Stomach (tissue), 9 donors: Measurements from ENCODE around the gene PODXL2. TPM values are rescaled to one million over a fixed set of nuclear protein-coding genes. Genes with fewer than 3 reads are reported as not detected.

ENCODE experiments used
- DNase-seq, 2 donors: peaks; one replicate each; pipeline versions ENCODE4 v3.0.0 to v3.0.0-alpha.2; 2013 to 2019
- H3K27ac ChIP-seq, 5 donors: fragments of 200-600 bp in 4 of 5; sonication (generic) in 4 of 5; one replicate each; pipeline ENCODE4 v1.5.1; 2013 to 2019; ENCODE audit warnings: mild to moderate bottlenecking in 1 of 5, moderate library complexity in 1 of 5
- H3K27me3 ChIP-seq, 3 donors: fragments of 200-600 bp; sonication (generic); one replicate each; pipeline ENCODE4 v1.5.1; 2017 to 2019; ENCODE audit warnings: mixed run types in 1 of 3
- H3K36me3 ChIP-seq, 4 donors: fragments of 200-600 bp; sonication (generic); 1 replicate in 3 of 4; 2 replicates in 1 of 4; pipeline ENCODE4 v1.5.1; 2016 to 2019
- H3K4me1 ChIP-seq, 4 donors: fragments of 200-600 bp; sonication (generic); one replicate each; pipeline ENCODE4 v1.5.1; 2016 to 2019
- H3K4me3 ChIP-seq, 4 donors: fragments of 200-600 bp; sonication (generic) in 3 of 4; one replicate each; pipeline ENCODE4 v1.5.1; 2016 to 2019; ENCODE audit warnings: mild to moderate bottlenecking in 1 of 4
- H3K9me3 ChIP-seq, 4 donors: fragments of 200-600 bp; sonication (generic); one replicate each; pipeline ENCODE4 v1.5.1; 2016 to 2019
- CTCF ChIP-seq, 7 experiments: fragments of 450-650 bp in 4 of 7; fragments of 200-600 bp in 3 of 7; sonication (generic) in 3 of 7; IDR thresholded peaks; one replicate each; pipeline ENCODE4 v1.5.1; 2016 to 2019; ENCODE audit warnings: antibody characterized with exemption in 7 of 7, control low read depth in 2 of 7, mild to moderate bottlenecking in 1 of 7
- EP300 ChIP-seq: sonication (generic); formaldehyde crosslinking; IDR thresholded peaks from one replicate; pipeline ENCODE4 v1.6.1; 2017; ENCODE audit warnings: antibody characterized with exemption
- POLR2A ChIP-seq, 4 donors: fragments of 450-650 bp; IDR thresholded peaks; one replicate each; pipeline ENCODE4 v1.6.1; 2016; ENCODE audit warnings: antibody characterized with exemption in 4 of 4, control low read depth in 2 of 4, mild to moderate bottlenecking in 1 of 4, moderate library complexity in 1 of 4
- POLR2AphosphoS5 ChIP-seq, 3 donors: sonication (generic); formaldehyde crosslinking; IDR thresholded peaks; one replicate each; pipeline ENCODE4 v1.6.1; 2016; ENCODE audit warnings: antibody characterized with exemption in 3 of 3
- WGBS, 5 donors: extraction: QIAGEN DNeasy Blood & Tissue Kit in 3 of 5; methylation state at CpG; one replicate each; pipeline versions ENCODE4 v1.1.5 to v1.1.7; 2013 to 2018; 5-methylcytosine and 5-hydroxymethylcytosine counted together
- intact Hi-C: fragments of 100-400 bp; cut with DNase I; formaldehyde crosslinking; loops from one replicate; pipeline ENCODE4 v1.15.1; 2023; ENCODE audit warnings: low total_unique reads
- polyA plus RNA-seq, 3 donors: library from polyadenylated mRNA; stranded (reverse); fragments of 200-250 nt; gene quantifications; one replicate each; pipeline ENCODE4 v1.2.3, GENCODE V29; 2013
- total RNA-seq, 5 donors: library from RNA; depleted of rRNA; stranded (reverse); fragments of >200 nt; gene quantifications; one replicate each; pipeline versions ENCODE4 v1.1.0 to v1.2.3, GENCODE V29; 2014 to 2016
- donor health status: healthy with polysubstance abuse.
- donor health status: Bipolar disorder and iron deficiency.
- donor health status: healthy.

PODXL2 gene
- total and polyA plus RNA-seq, 8 donors, result 5.3 to 50.9 (median 12.1) TPM

DNA sequence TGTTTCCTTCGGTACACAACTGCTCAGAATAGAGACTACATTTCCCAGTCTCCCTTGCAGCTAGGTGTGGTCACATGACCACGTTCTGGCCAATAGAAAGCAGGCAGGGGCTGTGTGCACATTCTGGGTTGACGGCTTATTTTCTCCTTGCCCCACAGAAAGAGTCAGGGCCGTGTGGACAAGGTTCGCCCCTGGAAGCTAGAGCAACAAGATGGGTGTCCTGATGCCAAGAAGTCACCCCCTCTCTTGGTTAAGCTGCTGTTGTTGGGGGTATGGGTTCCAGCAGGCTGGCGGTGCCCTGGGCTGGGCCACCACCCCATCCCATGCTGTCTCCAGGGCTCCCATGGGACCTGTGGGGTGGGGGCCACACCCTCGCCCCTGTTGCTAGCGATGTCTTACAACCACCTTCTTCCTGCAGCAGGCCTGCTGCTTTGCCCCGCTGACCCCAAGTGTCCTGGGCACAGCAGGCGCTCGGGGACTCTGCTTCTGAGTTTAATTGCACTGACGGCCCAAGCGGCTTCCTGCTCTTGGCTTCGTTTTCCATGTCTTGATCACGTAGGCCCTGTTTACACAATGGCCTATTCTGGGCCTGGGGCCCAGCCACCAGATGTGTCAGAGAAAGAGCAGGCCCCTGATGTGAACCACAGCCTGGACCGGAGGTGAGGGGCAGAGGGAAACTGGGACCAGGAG lies 68.7 kb downstream of the PODXL2 start:
- Histone ChIP-seq H3K27me3 (no peaks in the 10 kb centered on the region), H3K27ac (peak overlapping the region; percentile 68 to 91 (median 90)), H3K4me1 (peaks cover 37 to 72% (median 48%) of the 10 kb centered on the region in 4 donors), H3K4me3 (peak overlapping the region; percentile 16 to 36 (median 18)), H3K36me3 (peaks cover 0 to 17% (median 12%) of the 10 kb centered on the region in 4 donors), H3K9me3 (no peaks in the 10 kb centered on the region)
- TF ChIP-seq POLR2AphosphoS5 (IDR thresholded peaks at IDR 0.05) (peak; percentile 58 to 84 (median 76)), POLR2A (IDR thresholded peaks at IDR 0.05) (no peak), CTCF (IDR thresholded peaks at IDR 0.05) (peak in 1 of 7 experiments; percentile 7), EP300 (peak; percentile 60)
- intact Hi-C loops, result loop anchor here (10.0 kb wide), 1 partner anchor 127 kb away; the partner anchor contains the start of gene MGLL
- DNase-seq, result peak; percentile 80 to 92
- 20 to 32% (median 26%) methylated on average over 14 to 16 of the region's 16 CpGs for WGBS, 5 donors

DNA sequence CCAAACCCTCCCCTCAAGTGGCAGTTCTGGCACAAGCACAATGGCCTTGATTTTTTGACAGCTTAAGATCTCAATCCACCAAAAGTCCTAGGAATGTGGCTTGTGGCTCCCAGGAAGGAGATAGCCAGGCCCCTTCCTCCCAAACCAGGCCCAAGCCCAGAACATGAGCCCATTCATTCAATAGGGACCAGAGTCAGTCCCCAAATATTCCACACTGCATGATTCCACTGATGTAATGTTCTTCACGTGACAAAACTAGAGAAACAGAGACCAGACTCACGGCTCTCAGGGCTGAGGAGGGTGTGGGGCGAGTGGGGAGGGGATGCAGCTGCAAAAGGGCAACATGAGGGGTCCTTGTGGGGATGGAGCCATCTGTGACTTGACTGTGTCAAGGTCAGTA lies 69.3 kb downstream of the PODXL2 start:
- 64 to 85% (median 73%) methylated on average over 3 of the region's 3 CpGs for WGBS, 5 donors
- no peak overlapping the region for H3K4me3 ChIP-seq
- no peak for DNase-seq
- H3K9me3 ChIP-seq, result no peaks in the 10 kb centered on the region
- TF ChIP-seq POLR2A (IDR thresholded peaks at IDR 0.05) (no peak), EP300 (no peak), POLR2AphosphoS5 (IDR thresholded peaks at IDR 0.05) (no peak), CTCF (IDR thresholded peaks at IDR 0.05) (no peak)
- intact Hi-C loops, result loop anchor here (10.0 kb wide), 1 partner anchor 127 kb away; the partner anchor contains the start of gene MGLL
- peaks cover 37 to 77% (median 48%) of the 10 kb centered on the region in 4 donors for H3K4me1 ChIP-seq
- H3K27me3 ChIP-seq, result no peaks in the 10 kb centered on the region
- peaks cover 0 to 11% (median 6%) of the 10 kb centered on the region in 4 donors for H3K36me3 ChIP-seq
- H3K27ac ChIP-seq, result peak overlapping the region; percentile 68 to 91 (median 90)

GRCh38 chr3:127698691-127699415 lies 69.9 kb downstream of the PODXL2 start:
- 70 to 79% (median 77%) methylated on average over 6 of the region's 6 CpGs for WGBS, 5 donors
- Histone ChIP-seq H3K4me3 (no peak overlapping the region), H3K9me3 (no peaks in the 10 kb centered on the region), H3K4me1 (peaks cover 37 to 77% (median 48%) of the 10 kb centered on the region in 4 donors), H3K27ac (peak overlapping the region; percentile 68 to 91 (median 90)), H3K36me3 (peaks cover 0 to 6% (median 3%) of the 10 kb centered on the region in 4 donors), H3K27me3 (no peaks in the 10 kb centered on the region)
- TF ChIP-seq POLR2A (IDR thresholded peaks at IDR 0.05), result no peak
- TF ChIP-seq POLR2AphosphoS5 (IDR thresholded peaks at IDR 0.05), result no peak
- TF ChIP-seq CTCF (IDR thresholded peaks at IDR 0.05), result no peak
- TF ChIP-seq EP300, result no peak
- peak in 1 of 2 donors; percentile 53 for DNase-seq
- intact Hi-C loops, result loop anchor here (10.0 kb wide), 1 partner anchor 126 kb away; the partner anchor contains the start of gene MGLL
